Aorta (tissue), 5 donors: ENCODE measurements around the gene BMP5. TPM values are rescaled to one million over a fixed set of nuclear protein-coding genes. Genes with fewer than 3 reads are reported as not detected.

Experiments used
- ATAC-seq: fragments of 200-7000 bp; cut with Tn5 transposase; one replicate; pipeline ENCODE4 v1.9.1; 2022; ENCODE audit warnings: moderate library complexity; ENCODE audit not compliant: low FRiP score
- DNase-seq, 2 donors: peaks; one replicate each; pipeline ENCODE4 v3.0.0-alpha.2; 2020
- H3K27ac ChIP-seq, 2 donors: one replicate each; pipeline ENCODE4 v1.5.1; 2013; ENCODE audit warnings: low read length in 2 of 2, mild to moderate bottlenecking in 2 of 2, moderate library complexity in 2 of 2, control low read depth in 1 of 2, inconsistent platforms in 1 of 2, low read depth in 1 of 2
- H3K27me3 ChIP-seq, 2 donors: one replicate each; pipeline ENCODE4 v1.6.1; 2013; ENCODE audit warnings: control low read depth in 1 of 2, low read length in 1 of 2, mild to moderate bottlenecking in 1 of 2, moderate library complexity in 1 of 2; ENCODE audit not compliant: insufficient read depth in 2 of 2, control insufficient read depth in 1 of 2
- H3K36me3 ChIP-seq, 2 donors: one replicate each; pipeline ENCODE4 v1.6.1; 2013; ENCODE audit warnings: control low read depth in 1 of 2, low read length in 1 of 2, mild to moderate bottlenecking in 1 of 2; ENCODE audit not compliant: insufficient read depth in 2 of 2, control insufficient read depth in 1 of 2
- H3K4me1 ChIP-seq, 2 donors: one replicate each; pipeline ENCODE4 v1.6.1; 2013; ENCODE audit warnings: low read length in 2 of 2, control low read depth in 1 of 2, mild to moderate bottlenecking in 1 of 2, moderate library complexity in 1 of 2; ENCODE audit not compliant: insufficient read depth in 2 of 2, control insufficient read depth in 1 of 2
- H3K4me3 ChIP-seq, 2 donors: one replicate each; pipeline ENCODE4 v1.5.1; 2013; ENCODE audit warnings: low read length in 2 of 2, control low read depth in 1 of 2, mild to moderate bottlenecking in 1 of 2
- H3K9me3 ChIP-seq: one replicate; pipeline ENCODE4 v1.6.1; 2013; ENCODE audit warnings: mild to moderate bottlenecking, low read length; ENCODE audit not compliant: control insufficient read depth
- WGBS, 2 donors: extraction: QIAGEN DNeasy Blood & Tissue Kit; methylation state at CpG; one replicate each; pipeline ENCODE4 v1.1.7; 2013; 5-methylcytosine and 5-hydroxymethylcytosine counted together
- intact Hi-C, 2 donors: fragments of 100-400 bp; cut with DNase I; formaldehyde crosslinking; loops; one replicate each; pipeline versions ENCODE4 v1.14.2 to v1.15.0; 2022
- polyA plus RNA-seq, 2 donors: library from polyadenylated mRNA; stranded (reverse); fragments of 200-250 nt; gene quantifications; one replicate each; pipeline ENCODE4 v1.2.3, GENCODE V29; 2013
- total RNA-seq, 2 donors: library from RNA; stranded (reverse); fragmentation: NEBNext Ultra II Directional; extraction: Animal tissue kit (Norgen Biotek cat#: 25700); gene quantifications; one replicate each; pipeline ENCODE4 v1.2.1, GENCODE V29; 2021
- donor health status: healthy with polysubstance abuse.
- donor health status: Bipolar disorder and iron deficiency.
- donor health status: DM: no; HTN: no; CAD: no.
- donor health status: DM: no; HTN: no; CAD: no.
- donor health status: DM: yes; HTN: yes; CAD: no.

The BMP5 gene
- total and polyA plus RNA-seq, 4 donors = 0.38 to 1.5 (median 0.45) TPM; not detected in 1

- no peak overlapping the region for H3K4me3 ChIP-seq
- no peaks in the 10 kb centered on the region for H3K9me3 ChIP-seq
- no peak overlapping the region for H3K27ac ChIP-seq
- DNase-seq (no peak), ATAC-seq (no peak)
- no peaks in the 10 kb centered on the region for H3K4me1 ChIP-seq
- H3K36me3 ChIP-seq = no peaks in the 10 kb centered on the region
- H3K27me3 ChIP-seq = no peaks in the 10 kb centered on the region
- intact Hi-C loops = no loop called here
Observed at GRCh38 chr6:55734256-55734655, 141.1 kb downstream of the BMP5 start.

GRCh38 chr6:55729665-55730064 lies 145.7 kb downstream of the BMP5 start:
- Histone ChIP-seq H3K4me1 (no peaks in the 10 kb centered on the region), H3K4me3 (no peak overlapping the region), H3K27me3 (no peaks in the 10 kb centered on the region), H3K9me3 (no peaks in the 10 kb centered on the region), H3K36me3 (no peaks in the 10 kb centered on the region), H3K27ac (no peak overlapping the region)
- ATAC-seq = no peak
- intact Hi-C loops = no loop called here
- no peak for DNase-seq

GRCh38 chr6:55726144-55726543 lies 149.2 kb downstream of the BMP5 start:
- no peak overlapping the region for H3K27ac ChIP-seq
- no peak for DNase-seq
- H3K27me3 ChIP-seq = no peaks in the 10 kb centered on the region
- intact Hi-C loops = no loop called here
- ATAC-seq = no peak
- WGBS, 2 donors = 6 to 24% methylated on average over 1 of the region's 1 CpG
- no peaks in the 10 kb centered on the region for H3K9me3 ChIP-seq
- H3K4me3 ChIP-seq = no peak overlapping the region
- no peaks in the 10 kb centered on the region for H3K36me3 ChIP-seq
- H3K4me1 ChIP-seq = no peaks in the 10 kb centered on the region

GRCh38 chr6:55714831-55715230 lies 160.6 kb downstream of the BMP5 start:
- WGBS, 2 donors = 47 to 54% methylated on average over 4 of the region's 4 CpGs
- DNase-seq = no peak
- no peaks in the 10 kb centered on the region for H3K9me3 ChIP-seq
- no peaks in the 10 kb centered on the region for H3K36me3 ChIP-seq
- H3K27me3 ChIP-seq = no peaks in the 10 kb centered on the region
- no peak for ATAC-seq
- no peak overlapping the region for H3K4me3 ChIP-seq
- intact Hi-C loops = no loop called here
- H3K4me1 ChIP-seq = no peaks in the 10 kb centered on the region
- H3K27ac ChIP-seq = no peak overlapping the region

GRCh38 chr6:55713436-55713835 lies 162.0 kb downstream of the BMP5 start:
- no peak for ATAC-seq
- 5 to 8% methylated on average over 3 of the region's 3 CpGs for WGBS, 2 donors
- H3K4me3 ChIP-seq = no peak overlapping the region
- no peak for DNase-seq
- no peaks in the 10 kb centered on the region for H3K36me3 ChIP-seq
- intact Hi-C loops = no loop called here
- no peaks in the 10 kb centered on the region for H3K9me3 ChIP-seq
- H3K27me3 ChIP-seq = no peaks in the 10 kb centered on the region
- no peaks in the 10 kb centered on the region for H3K4me1 ChIP-seq
- H3K27ac ChIP-seq = no peak overlapping the region

GRCh38 chr6:55708711-55709110 lies 166.7 kb downstream of the BMP5 start:
- no peak for DNase-seq
- Histone ChIP-seq H3K4me1 (no peaks in the 10 kb centered on the region), H3K4me3 (no peak overlapping the region), H3K9me3 (no peaks in the 10 kb centered on the region), H3K27ac (no peak overlapping the region), H3K27me3 (no peaks in the 10 kb centered on the region), H3K36me3 (no peaks in the 10 kb centered on the region)
- 86 to 88% methylated on average over 1 of the region's 1 CpG for WGBS, 2 donors
- no peak for ATAC-seq
- intact Hi-C loops = no loop called here

GRCh38 chr6:55705451-55706440 lies 169.6 kb downstream of the BMP5 start:
- H3K27me3 ChIP-seq = no peaks in the 10 kb centered on the region
- no peaks in the 10 kb centered on the region for H3K4me1 ChIP-seq
- no peak overlapping the region for H3K4me3 ChIP-seq
- no peak overlapping the region for H3K27ac ChIP-seq
- ATAC-seq (no peak), DNase-seq (no peak)
- WGBS, 2 donors = 15 to 41% methylated on average over 2 of the region's 2 CpGs
- intact Hi-C loops = no loop called here
- no peaks in the 10 kb centered on the region for H3K36me3 ChIP-seq
- H3K9me3 ChIP-seq = no peaks in the 10 kb centered on the region

GRCh38 chr6:55704421-55704820 lies 171.0 kb downstream of the BMP5 start:
- intact Hi-C loops = no loop called here
- no peak for ATAC-seq
- Histone ChIP-seq H3K27ac (no peak overlapping the region), H3K27me3 (no peaks in the 10 kb centered on the region), H3K4me3 (no peak overlapping the region), H3K9me3 (no peaks in the 10 kb centered on the region), H3K36me3 (no peaks in the 10 kb centered on the region), H3K4me1 (no peaks in the 10 kb centered on the region)
- no peak for DNase-seq
- WGBS, 2 donors = 56 to 64% methylated on average over 1 of the region's 1 CpG
